GM13977 (cell line): Measurements from ENCODE around the gene TMOD1.
"Not testable (repeated sequence)": the region's sequence is repeated elsewhere in the genome, so short reads cannot be mapped to it uniquely, and the experiment has no call there.

ENCODE experiments used
- DNase-seq: peaks from one replicate; pipeline ENCODE4 v3.0.0; 2012; ENCODE audit warnings: low spot score
- in situ Hi-C: fragments of 300-500 bp; cut with MboI; formaldehyde crosslinking; loops from one replicate; pipeline ENCODE4 v1.12.0; 2022; ENCODE audit warnings: low sequenced_read_pairs, low pct_unique_long_range_greater_than_20kb, mixed read lengths, inconsistent platforms; ENCODE audit not compliant: unreplicated experiment
- TF ChIP-seq, protein P1 (sequence below): IDR thresholded peaks from 2 replicates; pipeline ENCODE4 v1.5.1; 2012; ENCODE audit warnings: mild to moderate bottlenecking, control low read depth; ENCODE audit not compliant: insufficient read depth; ENCODE audit errors: extremely low read depth, missing control alignments

Gene TMOD1

DNA sequence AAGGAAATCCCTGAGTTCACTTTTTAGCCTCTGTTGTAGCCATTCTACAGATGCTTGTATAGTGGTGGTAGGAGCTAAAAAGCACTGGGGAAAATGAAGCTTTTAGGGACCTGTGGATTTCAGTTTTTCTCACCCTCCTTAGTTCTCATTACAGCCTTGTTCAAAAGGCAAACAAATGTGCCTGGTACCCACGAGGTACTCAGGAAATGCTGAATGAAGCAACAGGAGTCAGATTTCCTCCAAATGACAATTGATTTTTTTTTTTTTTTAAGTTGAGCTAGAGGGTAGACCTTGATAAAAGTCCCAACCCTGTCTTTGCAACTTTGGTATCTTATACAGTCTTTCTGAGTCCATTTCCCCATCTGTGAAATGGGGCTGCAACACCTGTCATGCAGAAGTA, 21.3 kb upstream of the TMOD1 start:
- TF ChIP-seq, protein P1, sequence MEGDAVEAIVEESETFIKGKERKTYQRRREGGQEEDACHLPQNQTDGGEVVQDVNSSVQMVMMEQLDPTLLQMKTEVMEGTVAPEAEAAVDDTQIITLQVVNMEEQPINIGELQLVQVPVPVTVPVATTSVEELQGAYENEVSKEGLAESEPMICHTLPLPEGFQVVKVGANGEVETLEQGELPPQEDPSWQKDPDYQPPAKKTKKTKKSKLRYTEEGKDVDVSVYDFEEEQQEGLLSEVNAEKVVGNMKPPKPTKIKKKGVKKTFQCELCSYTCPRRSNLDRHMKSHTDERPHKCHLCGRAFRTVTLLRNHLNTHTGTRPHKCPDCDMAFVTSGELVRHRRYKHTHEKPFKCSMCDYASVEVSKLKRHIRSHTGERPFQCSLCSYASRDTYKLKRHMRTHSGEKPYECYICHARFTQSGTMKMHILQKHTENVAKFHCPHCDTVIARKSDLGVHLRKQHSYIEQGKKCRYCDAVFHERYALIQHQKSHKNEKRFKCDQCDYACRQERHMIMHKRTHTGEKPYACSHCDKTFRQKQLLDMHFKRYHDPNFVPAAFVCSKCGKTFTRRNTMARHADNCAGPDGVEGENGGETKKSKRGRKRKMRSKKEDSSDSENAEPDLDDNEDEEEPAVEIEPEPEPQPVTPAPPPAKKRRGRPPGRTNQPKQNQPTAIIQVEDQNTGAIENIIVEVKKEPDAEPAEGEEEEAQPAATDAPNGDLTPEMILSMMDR: no peak
- in situ Hi-C loops: no loop called here
- no peak for DNase-seq

DNA sequence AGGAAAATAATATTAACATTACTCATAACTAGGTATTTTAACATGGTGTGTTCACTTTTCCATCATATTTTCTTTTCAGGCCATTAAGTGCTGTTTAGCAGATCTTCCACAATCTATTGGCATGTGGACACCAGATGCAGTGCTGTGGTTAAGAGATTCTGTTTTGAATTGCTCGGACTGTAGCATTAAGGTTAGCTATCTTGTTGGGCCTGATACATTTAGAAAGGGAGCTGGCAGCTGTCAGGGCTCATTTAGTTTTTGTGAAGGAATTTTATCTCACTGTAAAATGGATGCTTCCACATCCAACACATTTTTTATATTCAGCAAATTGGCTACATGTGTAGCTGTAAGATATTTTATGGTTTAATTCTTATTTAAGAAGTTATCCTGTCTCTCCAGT, 20.7 kb upstream of the TMOD1 start:
- TF ChIP-seq, protein P1: no peak
- in situ Hi-C loops: no loop called here

DNA sequence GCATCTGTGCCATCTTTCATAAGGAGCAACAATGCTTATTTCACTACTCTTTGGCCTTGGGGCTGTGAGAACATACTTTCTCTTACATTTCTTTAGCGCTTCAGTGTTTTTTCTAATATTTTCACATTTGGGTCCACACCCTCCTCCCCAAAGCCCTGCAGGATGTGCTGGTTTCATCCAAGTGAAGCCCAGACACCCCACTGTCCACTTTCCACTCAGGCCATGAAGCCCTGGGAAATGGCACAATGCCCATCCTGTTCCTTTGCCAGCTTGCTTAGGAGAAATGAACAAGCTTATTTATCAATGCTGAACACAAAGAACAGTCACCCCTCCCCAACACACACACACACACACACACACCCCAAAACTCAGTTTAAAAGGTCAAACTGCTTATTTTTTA, 17.3 kb upstream of the TMOD1 start:
- in situ Hi-C loops: no loop called here
- no peak for DNase-seq
- TF ChIP-seq, protein P1: no peak

More for the DNA sequence above, 20.7 kb upstream of the TMOD1 start:
- DNase-seq: no peak

DNA sequence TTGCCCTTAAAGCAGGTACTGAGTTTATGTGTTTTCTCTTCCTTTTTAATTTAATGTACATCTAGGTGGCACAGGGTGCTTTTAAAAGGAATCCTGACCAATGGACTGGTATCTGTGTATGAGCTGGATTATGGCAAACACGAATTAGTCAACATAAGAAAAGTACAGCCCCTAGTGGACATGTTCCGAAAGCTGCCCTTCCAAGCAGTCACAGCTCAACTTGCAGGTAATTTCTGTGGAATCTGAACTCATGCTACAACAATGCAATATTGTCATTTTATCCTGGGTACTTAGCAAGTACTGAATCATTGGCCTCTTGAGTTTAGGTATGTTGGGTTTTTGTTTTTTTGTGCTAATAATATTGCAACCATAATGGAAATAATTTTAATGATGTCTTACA, 14.4 kb upstream of the TMOD1 start:
- in situ Hi-C loops: no loop called here
- TF ChIP-seq, protein P1: peak; percentile 12
- no peak for DNase-seq

DNA sequence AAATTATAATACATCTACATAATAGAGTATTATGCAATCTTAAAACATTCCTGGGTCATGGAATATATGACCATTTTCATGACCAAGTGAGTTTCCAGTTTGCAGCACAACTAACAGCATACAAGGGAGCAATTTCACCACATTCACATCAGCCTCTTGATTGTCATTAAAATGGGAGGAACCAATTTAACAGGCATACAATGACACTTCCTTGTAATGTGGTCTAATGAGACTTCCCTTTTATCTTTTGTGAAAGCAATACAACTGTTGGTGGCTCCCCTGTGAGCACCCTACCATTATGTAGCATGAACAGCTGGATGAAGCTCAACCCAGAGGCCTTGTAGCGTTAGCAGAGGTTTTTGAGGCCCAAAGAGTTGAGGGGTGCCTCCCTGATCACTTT, 13.6 kb upstream of the TMOD1 start:
- TF ChIP-seq, protein P1: no peak
- no peak for DNase-seq
- in situ Hi-C loops: no loop called here

DNA sequence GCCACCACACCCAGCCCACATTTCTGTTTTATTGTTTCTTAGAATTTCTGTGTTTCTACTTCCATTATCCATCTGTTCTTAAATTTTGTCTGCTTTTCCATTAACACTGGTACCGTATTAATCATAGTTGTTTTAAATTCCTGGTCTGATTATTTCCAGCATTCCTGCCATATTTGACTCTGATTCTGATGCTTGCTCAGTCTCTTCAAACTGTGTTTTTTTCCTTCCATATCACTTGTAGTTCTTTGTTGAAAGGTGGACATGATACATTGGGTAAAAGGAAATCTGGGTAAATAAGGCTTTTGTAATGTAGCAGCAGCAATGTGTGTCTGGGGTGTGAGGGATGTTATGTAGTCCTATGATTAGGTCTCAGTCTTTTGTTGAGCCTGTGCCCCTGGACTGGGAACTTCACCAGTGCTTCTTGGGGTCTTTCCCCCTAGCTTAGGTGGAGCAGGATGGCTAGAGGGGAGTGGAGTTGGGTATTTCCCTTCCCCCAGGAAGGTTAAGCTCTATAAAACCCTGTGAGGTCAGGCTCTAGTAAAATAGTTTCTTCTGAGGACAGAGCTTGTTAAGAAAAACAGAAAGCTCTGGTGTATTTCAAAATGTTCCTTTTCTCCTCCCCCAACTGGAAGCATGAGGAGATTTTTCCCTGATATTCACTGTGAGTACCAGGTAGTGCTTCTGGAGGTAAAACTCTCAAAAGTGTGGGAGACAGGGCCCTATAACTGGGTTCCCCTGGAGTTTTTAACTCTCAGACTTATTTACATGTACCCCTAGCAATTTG, 10.1 kb upstream of the TMOD1 start:
- in situ Hi-C loops: no loop called here
- DNase-seq: no peak
- TF ChIP-seq, protein P1: no peak

DNA sequence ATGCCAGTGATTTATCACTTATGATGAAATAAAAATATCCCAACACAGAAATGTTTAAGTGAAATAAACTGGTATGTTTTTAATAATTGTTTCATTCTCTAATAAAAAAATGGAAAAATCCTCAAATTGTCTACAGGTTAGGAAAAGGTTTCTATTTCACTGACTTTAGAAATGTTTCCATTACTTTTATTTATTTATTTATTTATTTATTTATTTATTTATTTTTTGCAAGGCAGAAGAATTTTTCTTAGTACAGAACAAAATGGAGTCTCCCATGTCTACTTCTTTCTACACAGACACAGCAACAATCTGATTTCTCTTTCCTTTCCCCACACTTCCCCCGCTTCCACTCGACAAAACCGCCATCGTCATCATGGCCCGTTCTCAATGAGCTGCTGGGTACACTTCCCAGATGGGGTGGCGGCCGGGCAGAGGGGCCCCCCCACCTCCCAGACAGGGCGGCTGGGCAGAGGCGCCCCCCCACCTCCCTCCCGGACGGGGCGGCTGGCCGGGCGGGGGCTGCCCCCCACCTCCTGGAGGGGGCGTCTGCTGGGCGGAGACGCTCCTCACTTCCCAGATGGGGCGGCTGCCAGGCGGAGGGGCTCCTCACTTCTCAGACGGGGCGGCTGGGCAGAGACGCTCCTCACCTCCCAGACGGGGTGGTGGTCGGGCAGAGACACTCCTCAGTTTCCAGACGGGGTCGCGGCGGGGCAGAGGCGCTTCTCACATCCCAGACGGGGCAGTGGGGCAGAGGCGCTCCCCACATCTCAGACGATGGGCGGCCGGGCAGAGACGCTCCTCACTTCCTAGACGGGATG, 3.7 kb upstream of the TMOD1 start:
- DNase-seq, in situ Hi-C loops: not testable (repeated sequence)

DNA sequence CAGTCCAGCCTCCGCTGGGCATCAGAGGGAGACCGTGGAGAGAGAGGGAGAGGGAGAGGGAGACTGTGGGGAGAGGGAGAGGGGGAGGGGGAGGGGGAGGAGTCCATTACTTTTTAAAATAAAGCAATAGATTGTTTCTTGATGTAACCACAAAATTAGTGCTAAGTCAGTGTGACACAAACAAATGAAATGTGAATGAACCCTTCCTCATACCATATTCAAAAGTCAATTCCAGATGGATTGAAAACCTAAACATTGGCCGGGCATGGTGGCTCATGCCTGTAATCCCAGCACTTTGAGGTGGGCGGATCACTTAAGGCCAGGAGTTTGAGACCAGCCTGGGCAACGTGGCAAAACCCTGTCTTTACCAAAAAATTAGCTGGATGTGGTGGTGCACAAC, 2.6 kb upstream of the TMOD1 start:
- DNase-seq, in situ Hi-C loops: not testable (repeated sequence)
